GM19463 (cell line): ENCODE measurements around the gene GMEB1.
"Not testable (repeated sequence)": the region's sequence is repeated elsewhere in the genome, so short reads cannot be mapped to it uniquely, and the experiment has no call there.

ENCODE experiments used
- ATAC-seq: cut with Tn5 transposase; IDR thresholded peaks from one replicate; pipeline ENCODE4 v1.9.1; 2021; ENCODE audit warnings: mild to moderate bottlenecking, moderate library complexity; ENCODE audit not compliant: unreplicated experiment

GMEB1 gene

GRCh38 chr1:28750330-28750729 lies 81.7 kb downstream of the GMEB1 start:
- ATAC-seq, result no peak

- ATAC-seq, result not testable (repeated sequence)
Observed at GRCh38 chr1:28750771-28751294, 82.2 kb downstream of the GMEB1 start.

- no peak for ATAC-seq
Observed at GRCh38 chr1:28751315-28752060, 82.9 kb downstream of the GMEB1 start.

- no peak for ATAC-seq
Observed at GRCh38 chr1:28755701-28756100, 87.1 kb downstream of the GMEB1 start.

DNA sequence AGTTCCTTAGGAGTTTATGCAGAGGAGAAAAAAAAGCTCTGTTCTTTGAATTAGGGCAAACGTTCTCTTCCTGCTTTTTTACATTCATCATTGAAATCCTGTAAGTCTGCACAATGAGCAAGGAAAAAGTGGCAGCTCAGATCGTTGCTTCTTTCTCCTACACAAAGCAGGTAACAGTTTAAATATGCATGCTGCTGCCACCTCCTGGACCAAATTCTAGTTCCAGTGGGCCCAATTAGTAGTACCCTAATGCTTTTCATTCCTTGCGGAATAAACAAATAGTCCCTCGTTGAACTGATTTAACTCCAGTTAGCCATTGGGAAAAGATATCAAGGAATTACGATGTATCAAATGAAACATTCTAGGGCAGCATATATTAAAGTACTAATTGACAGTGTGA lies 88.3 kb downstream of the GMEB1 start:
- ATAC-seq, result no peak

DNA sequence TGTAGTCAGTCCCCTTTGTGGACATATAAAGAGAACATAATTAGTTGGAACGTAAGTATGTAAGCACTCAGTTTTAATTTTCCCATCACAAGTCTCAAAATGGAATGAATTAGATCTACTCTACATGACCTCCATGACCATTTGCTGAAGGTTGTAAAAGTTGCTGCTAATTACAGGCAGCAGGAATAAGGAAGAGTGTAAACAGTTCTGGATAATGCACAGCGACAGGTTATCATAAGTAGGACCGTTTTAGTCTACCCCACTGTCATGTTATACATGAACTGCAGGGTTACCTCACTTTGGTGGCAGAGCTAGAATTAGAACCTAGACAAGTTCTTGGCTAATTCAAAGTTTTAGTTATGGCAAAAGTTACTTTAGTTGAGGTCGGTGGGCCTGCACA lies 89.8 kb downstream of the GMEB1 start:
- ATAC-seq, result no peak

DNA sequence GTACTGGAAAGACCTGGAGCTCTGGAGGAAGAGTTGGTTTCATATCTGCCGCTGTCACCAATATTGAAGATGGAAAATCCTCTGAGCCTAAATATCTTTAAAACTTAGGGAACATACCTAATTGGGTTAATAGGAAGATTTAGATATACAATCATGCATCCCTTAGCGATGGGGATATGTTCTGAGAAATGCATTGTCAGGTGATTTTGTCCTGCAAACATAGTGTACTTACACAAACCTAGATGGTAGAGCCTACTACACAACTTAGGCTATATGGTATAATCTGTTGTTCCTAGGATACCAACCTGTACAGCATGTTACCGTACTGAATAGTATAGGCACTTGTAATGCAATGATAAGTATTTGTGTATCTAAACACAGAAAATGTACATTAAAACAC lies 90.7 kb downstream of the GMEB1 start:
- ATAC-seq, result no peak

- no peak for ATAC-seq
Observed at GRCh38 chr1:28761189-28761588, 92.6 kb downstream of the GMEB1 start.

DNA sequence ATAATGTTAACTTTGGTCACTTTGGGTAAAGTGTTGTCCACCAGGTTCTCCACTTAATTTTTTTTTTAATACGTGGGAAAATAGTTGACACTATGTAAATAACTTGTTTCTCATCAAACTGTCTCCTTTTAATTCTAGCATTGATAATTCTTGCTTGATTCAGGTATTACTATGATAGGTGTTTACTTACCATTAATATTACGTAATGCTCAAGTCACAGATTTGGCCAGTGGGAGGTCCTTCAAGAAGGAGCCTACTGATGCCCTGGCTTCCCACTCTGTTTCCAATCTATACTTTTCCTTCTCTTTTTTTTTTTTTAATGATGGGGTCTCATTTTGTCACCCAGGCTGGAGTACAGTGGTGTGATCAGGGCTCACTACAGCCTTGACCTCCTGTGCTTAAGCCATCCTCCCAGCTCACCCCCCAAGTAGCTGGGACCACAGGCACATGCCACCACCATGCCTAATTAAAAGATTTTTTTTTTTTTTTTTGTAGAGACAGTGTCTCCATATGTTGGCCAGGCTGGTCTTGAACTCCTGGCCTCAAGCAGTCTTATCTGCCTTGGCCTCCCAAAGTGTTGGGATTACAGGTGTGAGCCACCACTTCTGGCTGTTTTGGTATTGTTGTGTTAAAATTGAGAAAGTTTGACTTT lies 98.1 kb downstream of the GMEB1 start:
- ATAC-seq, result no peak
